Cardiac muscle cell (in vitro differentiated cells and primary cell): ENCODE measurements around the gene PHPT1. TPM values are rescaled to one million over a fixed set of nuclear protein-coding genes. Genes with fewer than 3 reads are reported as not detected.
A peak's percentile ranks its signal among the peaks of the same experiment; 100 is the strongest.
"Not testable (repeated sequence)": the region's sequence is repeated elsewhere in the genome, so short reads cannot be mapped to it uniquely, and the experiment has no call there.

Experiments
- DNase-seq, 2 donors: peaks; one replicate each; pipeline versions ENCODE4 v3.0.0 to v3.0.0-alpha.2; 2010 to 2017; ENCODE audit warnings: low read depth in 1 of 2, low spot score in 1 of 2
- H3K27ac ChIP-seq: fragments of 200-600 bp; sonication (generic); 2 replicates; pipeline ENCODE4 v1.5.1; 2016
- H3K27me3 ChIP-seq: fragments of 200-600 bp; sonication (generic); 2 replicates; pipeline ENCODE4 v1.6.0; 2016; ENCODE audit warnings: control low read depth
- H3K36me3 ChIP-seq: fragments of 200-600 bp; sonication (generic); 2 replicates; pipeline ENCODE4 v1.5.1; 2016; ENCODE audit warnings: control low read depth
- H3K4me1 ChIP-seq: fragments of 200-600 bp; sonication (generic); 2 replicates; pipeline ENCODE4 v1.8.1; 2017; ENCODE audit warnings: low read depth, mild to moderate bottlenecking, mixed run types
- H3K4me3 ChIP-seq: fragments of 200-600 bp; sonication (generic); 2 replicates; pipeline ENCODE4 v1.5.1; 2016; ENCODE audit warnings: mild to moderate bottlenecking
- H3K9me3 ChIP-seq: fragments of 200-600 bp; sonication (generic); 2 replicates; pipeline ENCODE4 v1.5.1; 2017; ENCODE audit warnings: low read depth, mild to moderate bottlenecking, control low read depth
- CTCF ChIP-seq: IDR thresholded peaks from 2 replicates; pipeline ENCODE4 v1.5.1; 2012; ENCODE audit warnings: low read depth, mild to moderate bottlenecking, low read length
- polyA plus RNA-seq: library from polyadenylated mRNA; unstranded; fragments of >200 nt; fragmentation: Nextera tagmentation; extraction: Ambion mirVana; gene quantifications from 2 replicates; pipeline ENCODE4 v1.2.1, GENCODE V29; 2016
- total RNA-seq: library from RNA; depleted of rRNA; stranded (reverse); fragments of >200 nt; gene quantifications from 2 replicates; pipeline ENCODE4 v1.2.3, GENCODE V29; 2016

PHPT1 gene
- total and polyA plus RNA-seq, 2 experiments from 2014 or later = 185 to 565 TPM

- H3K27me3 ChIP-seq, H3K9me3 ChIP-seq, H3K4me3 ChIP-seq, H3K27ac ChIP-seq, H3K36me3 ChIP-seq: not testable (repeated sequence)
- TF ChIP-seq CTCF = peak; percentile 39
- DNase-seq = peak in 1 of 2 donors; percentile 45
- peaks cover 27% of the 10 kb centered on the region for H3K4me1 ChIP-seq
These were observed 5.1 kb upstream of the PHPT1 start for GRCh38 chr9:136843801-136844740.

GRCh38 chr9:136844761-136845464 is 4.3 kb upstream of the PHPT1 start:
- Histone ChIP-seq H3K9me3 (no peaks in the 10 kb centered on the region), H3K4me1 (peaks cover 27% of the 10 kb centered on the region), H3K4me3 (no peak overlapping the region), H3K36me3 (no peaks in the 10 kb centered on the region), H3K27me3 (no peaks in the 10 kb centered on the region), H3K27ac (no peak overlapping the region)
- DNase-seq = no peak
- no peak for TF ChIP-seq CTCF

- Histone ChIP-seq H3K9me3 (no peaks in the 10 kb centered on the region), H3K36me3 (peaks cover 1% of the 10 kb centered on the region), H3K27ac (no peak overlapping the region), H3K4me1 (peaks cover 25% of the 10 kb centered on the region), H3K27me3 (no peaks in the 10 kb centered on the region), H3K4me3 (no peak overlapping the region)
- TF ChIP-seq CTCF = no peak
- DNase-seq = no peak
These were observed 3.5 kb upstream of the PHPT1 start for GRCh38 chr9:136845465-136846260.

GRCh38 chr9:136846376-136847087 is 2.7 kb upstream of the PHPT1 start:
- no peak for DNase-seq
- H3K4me3 ChIP-seq = no peak overlapping the region
- TF ChIP-seq CTCF = no peak
- H3K4me1 ChIP-seq = peaks cover 16% of the 10 kb centered on the region
- H3K27ac ChIP-seq = no peak overlapping the region
- H3K27me3 ChIP-seq = no peaks in the 10 kb centered on the region
- H3K9me3 ChIP-seq = no peaks in the 10 kb centered on the region
- peaks cover 9% of the 10 kb centered on the region for H3K36me3 ChIP-seq
